ENCODE data around the gene NEO1. TPM values are rescaled to one million over a fixed set of nuclear protein-coding genes. Genes with fewer than 3 reads are reported as not detected.
"Not testable (repeated sequence)": the region's sequence is repeated elsewhere in the genome, so short reads cannot be mapped to it uniquely, and the experiment has no call there.

NEO1 gene
- polyA plus RNA-seq, 1 of the 3 experiments (the other 2 are of a cell fraction), result 13.1 TPM

DNA sequence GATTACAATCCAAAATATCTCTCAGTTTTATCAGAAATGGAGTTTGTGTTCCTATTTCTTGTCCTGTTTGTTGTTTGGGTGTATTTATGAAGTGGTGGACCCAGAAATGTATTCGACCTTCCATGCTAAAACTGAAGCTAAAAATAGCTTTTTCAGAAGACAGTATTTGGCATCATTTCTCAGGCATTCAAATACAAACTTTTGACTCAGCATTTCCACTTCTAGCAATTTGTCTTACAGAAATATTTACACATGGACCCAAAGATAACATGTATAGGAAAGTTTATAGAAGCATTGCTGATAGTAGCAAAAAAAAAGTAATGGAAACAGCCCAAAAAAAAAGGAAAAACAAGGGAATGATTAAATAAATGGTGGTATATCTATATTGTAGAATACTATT lies 160.2 kb downstream of the NEO1 start:
- no peak overlapping the region for H2AFZ ChIP-seq (ENCODE audit: low read depth)
- no peak overlapping the region for H3K9ac ChIP-seq
- no peak overlapping the region for H3K4me2 ChIP-seq
- ChIA-PET POLR2A (no interaction called here), CTCF (no interaction called here)
- H3F3A ChIP-seq (replicated peaks; ENCODE audit: insufficient read depth), result no peaks in the 10 kb centered on the region
- no peaks in the 10 kb centered on the region for H3K27me3 ChIP-seq (ENCODE audit: insufficient read depth)
- TF ChIP-seq GABPA (IDR thresholded peaks at IDR 0.05; ENCODE audit: low read depth), result no peak
- no peaks in the 10 kb centered on the region for H4K20me1 ChIP-seq (ENCODE audit: insufficient read depth)
- WGBS (ENCODE audit: low lambda C conversion rate), result 56% methylated on average over 1 of the region's 1 CpG
- H3K79me2 ChIP-seq (ENCODE audit: insufficient read depth), result no peaks in the 10 kb centered on the region
- no peak overlapping the region for H3K27ac ChIP-seq (ENCODE audit: low read depth in 2 of 2, low read length in 1 of 2)
- no peak for DNase-seq
- H3K36me3 ChIP-seq (replicated peaks in 1 of 2; ENCODE audit: control insufficient read depth in 1 of 2, insufficient read depth in 2 of 2, low read length in 1 of 2), result peaks cover 0 to 4% of the 10 kb centered on the region in 2 experiments
- H3K9me2 ChIP-seq, result no peaks in the 10 kb centered on the region
- H3K4me3 ChIP-seq (ENCODE audit: low read depth in 2 of 2, low read length in 1 of 2), result no peak overlapping the region
- H3K4me1 ChIP-seq (ENCODE audit: control insufficient read depth in 1 of 2, insufficient read depth in 2 of 2, low read depth in 1 of 2, low read length in 1 of 2), result no peaks in the 10 kb centered on the region
- no peaks in the 10 kb centered on the region for H3K9me3 ChIP-seq

DNA sequence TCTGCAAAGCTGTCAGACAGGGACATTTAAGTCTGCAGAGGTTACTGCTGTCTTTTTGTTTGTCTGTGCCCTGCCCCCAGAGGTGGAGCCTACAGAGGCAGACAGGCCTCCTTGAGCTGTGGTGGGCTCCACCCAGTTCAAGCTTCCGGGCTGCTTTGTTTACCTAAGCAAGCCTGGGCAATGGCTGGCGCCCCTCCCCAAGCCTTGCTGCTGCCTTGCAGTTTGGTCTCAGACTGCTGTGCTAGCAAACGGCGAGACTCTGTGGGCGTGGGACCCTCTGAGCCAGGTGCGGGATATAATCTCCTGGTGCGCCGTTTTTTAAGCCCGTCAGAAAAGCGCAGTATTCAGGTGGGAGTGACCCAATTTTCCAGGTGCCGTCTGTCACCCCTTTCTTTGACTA lies 169.2 kb downstream of the NEO1 start:
- H3K4me2 ChIP-seq; H3K36me3 ChIP-seq (replicated peaks in 1 of 2; ENCODE audit: control insufficient read depth in 1 of 2, insufficient read depth in 2 of 2, low read length in 1 of 2); POLR2A ChIA-PET; H3K4me1 ChIP-seq (ENCODE audit: control insufficient read depth in 1 of 2, insufficient read depth in 2 of 2, low read depth in 1 of 2, low read length in 1 of 2); H3F3A ChIP-seq (replicated peaks; ENCODE audit: insufficient read depth); H3K27me3 ChIP-seq (ENCODE audit: insufficient read depth); H3K9me2 ChIP-seq; H3K79me2 ChIP-seq (ENCODE audit: insufficient read depth); H3K9ac ChIP-seq; H4K20me1 ChIP-seq (ENCODE audit: insufficient read depth); DNase-seq; CTCF ChIA-PET; H3K4me3 ChIP-seq (ENCODE audit: low read depth in 2 of 2, low read length in 1 of 2); H3K9me3 ChIP-seq; H3K27ac ChIP-seq (ENCODE audit: low read depth in 2 of 2, low read length in 1 of 2); H2AFZ ChIP-seq (ENCODE audit: low read depth): not testable (repeated sequence)
- 92% methylated on average over 4 of the region's 11 CpGs for WGBS (ENCODE audit: low lambda C conversion rate)

DNA sequence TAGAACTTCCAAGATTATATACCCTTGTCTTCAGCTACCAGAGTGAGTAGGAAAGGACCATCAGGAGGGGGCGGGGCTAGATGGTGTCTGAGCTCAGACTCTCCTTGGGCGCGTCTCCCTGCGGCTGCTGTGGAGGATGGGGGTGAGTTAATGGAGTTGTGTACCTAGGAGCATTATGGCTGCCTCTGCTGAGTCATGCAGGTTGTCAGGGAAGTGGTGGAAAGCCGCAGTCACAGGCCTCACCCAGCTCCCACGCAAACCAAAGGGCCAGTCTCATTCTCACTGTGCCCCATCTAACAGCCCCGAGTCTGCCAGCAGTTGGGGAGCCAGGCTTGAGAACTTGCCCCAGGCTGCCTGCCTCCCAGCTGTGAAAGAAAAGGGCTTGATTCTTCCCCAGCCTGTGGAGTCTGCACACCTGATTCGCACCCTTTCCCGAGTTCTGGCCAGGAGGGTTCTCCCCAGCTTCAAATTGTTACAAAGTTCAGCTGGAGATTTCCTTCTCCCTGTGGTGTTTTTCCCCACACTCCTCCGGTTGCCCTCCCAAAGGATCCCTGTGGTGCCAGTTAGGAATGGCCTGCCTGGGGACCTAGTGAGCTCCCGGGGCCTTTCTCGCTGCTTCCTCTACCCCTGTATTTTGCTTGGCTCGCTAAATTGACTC lies 173.2 kb downstream of the NEO1 start:
- TF ChIP-seq YY1 (IDR thresholded peaks at IDR 0.05; ENCODE audit: low read depth), result no peak
- no peak for TF ChIP-seq FOXJ3 (CRISPR knock-in tag; IDR thresholded peaks at IDR 0.05)
- TF ChIP-seq, protein P1, sequence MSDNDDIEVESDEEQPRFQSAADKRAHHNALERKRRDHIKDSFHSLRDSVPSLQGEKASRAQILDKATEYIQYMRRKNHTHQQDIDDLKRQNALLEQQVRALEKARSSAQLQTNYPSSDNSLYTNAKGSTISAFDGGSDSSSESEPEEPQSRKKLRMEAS (IDR thresholded peaks at IDR 0.05; ENCODE audit: low read depth), result no peak
- TF ChIP-seq SIN3A (IDR thresholded peaks at IDR 0.05; ENCODE audit: borderline replicate concordance, low read depth, low read length), result no peak
- no peak for TF ChIP-seq TCF12 (IDR thresholded peaks at IDR 0.05)
- no peak for TF ChIP-seq GATA2 (CRISPR knock-in tag; IDR thresholded peaks at IDR 0.05)
- no peak for TF ChIP-seq MXI1 (IDR thresholded peaks at IDR 0.05; ENCODE audit: low read depth, low read length)
- no peak for TF ChIP-seq JUND (IDR thresholded peaks at IDR 0.05)
- no peak for TF ChIP-seq RFX5 (IDR thresholded peaks at IDR 0.05; ENCODE audit: low read length)
- TF ChIP-seq EZH2phosphoT487 (IDR thresholded peaks at IDR 0.05; ENCODE audit: borderline replicate concordance, low read depth), result no peak
- TF ChIP-seq GABPA (IDR thresholded peaks at IDR 0.05; ENCODE audit: low read depth), result no peak
- TF ChIP-seq, protein P2, sequence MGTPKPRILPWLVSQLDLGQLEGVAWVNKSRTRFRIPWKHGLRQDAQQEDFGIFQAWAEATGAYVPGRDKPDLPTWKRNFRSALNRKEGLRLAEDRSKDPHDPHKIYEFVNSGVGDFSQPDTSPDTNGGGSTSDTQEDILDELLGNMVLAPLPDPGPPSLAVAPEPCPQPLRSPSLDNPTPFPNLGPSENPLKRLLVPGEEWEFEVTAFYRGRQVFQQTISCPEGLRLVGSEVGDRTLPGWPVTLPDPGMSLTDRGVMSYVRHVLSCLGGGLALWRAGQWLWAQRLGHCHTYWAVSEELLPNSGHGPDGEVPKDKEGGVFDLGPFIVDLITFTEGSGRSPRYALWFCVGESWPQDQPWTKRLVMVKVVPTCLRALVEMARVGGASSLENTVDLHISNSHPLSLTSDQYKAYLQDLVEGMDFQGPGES (IDR thresholded peaks at IDR 0.05; ENCODE audit: low read depth, low read length), result no peak
- no peak for TF ChIP-seq ELF1 (IDR thresholded peaks at IDR 0.05)
- TF ChIP-seq SMC3 (IDR thresholded peaks at IDR 0.05; ENCODE audit: low read depth, low read length), result no peak
- TF ChIP-seq NFIC (IDR thresholded peaks at IDR 0.05; ENCODE audit: borderline replicate concordance), result no peak
- TF ChIP-seq, protein P3, sequence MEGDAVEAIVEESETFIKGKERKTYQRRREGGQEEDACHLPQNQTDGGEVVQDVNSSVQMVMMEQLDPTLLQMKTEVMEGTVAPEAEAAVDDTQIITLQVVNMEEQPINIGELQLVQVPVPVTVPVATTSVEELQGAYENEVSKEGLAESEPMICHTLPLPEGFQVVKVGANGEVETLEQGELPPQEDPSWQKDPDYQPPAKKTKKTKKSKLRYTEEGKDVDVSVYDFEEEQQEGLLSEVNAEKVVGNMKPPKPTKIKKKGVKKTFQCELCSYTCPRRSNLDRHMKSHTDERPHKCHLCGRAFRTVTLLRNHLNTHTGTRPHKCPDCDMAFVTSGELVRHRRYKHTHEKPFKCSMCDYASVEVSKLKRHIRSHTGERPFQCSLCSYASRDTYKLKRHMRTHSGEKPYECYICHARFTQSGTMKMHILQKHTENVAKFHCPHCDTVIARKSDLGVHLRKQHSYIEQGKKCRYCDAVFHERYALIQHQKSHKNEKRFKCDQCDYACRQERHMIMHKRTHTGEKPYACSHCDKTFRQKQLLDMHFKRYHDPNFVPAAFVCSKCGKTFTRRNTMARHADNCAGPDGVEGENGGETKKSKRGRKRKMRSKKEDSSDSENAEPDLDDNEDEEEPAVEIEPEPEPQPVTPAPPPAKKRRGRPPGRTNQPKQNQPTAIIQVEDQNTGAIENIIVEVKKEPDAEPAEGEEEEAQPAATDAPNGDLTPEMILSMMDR (IDR thresholded peaks at IDR 0.05), result no peak
- TF ChIP-seq POLR2AphosphoS5 (IDR thresholded peaks at IDR 0.05; ENCODE audit: low read depth, low read length), result no peak
- no peak for TF ChIP-seq RCOR1 (IDR thresholded peaks at IDR 0.05; ENCODE audit: low read length)
- H3K27ac ChIP-seq (ENCODE audit: low read depth in 2 of 2, low read length in 1 of 2), result no peak overlapping the region
- H3K9me2 ChIP-seq, result no peaks in the 10 kb centered on the region
- no peak overlapping the region for H3K4me3 ChIP-seq (ENCODE audit: low read depth in 2 of 2, low read length in 1 of 2)
- H3K9me3 ChIP-seq, result 0 out of 2 replicates have a peak, but pooled peaks cover 8% of the 10 kb centered on the region
- 93% methylated on average over 12 of the region's 13 CpGs for WGBS (ENCODE audit: low lambda C conversion rate)
- no peak for DNase-seq
- ChIA-PET CTCF (interaction anchor here (1.2 to 1.5 kb wide), 4 partner anchors 14 to 144 kb away, joined by 3 to 7 read pairs (median 4); no protein-coding TSS in a partner anchor), POLR2A (no interaction called here)
- H3F3A ChIP-seq (replicated peaks; ENCODE audit: insufficient read depth), result no peaks in the 10 kb centered on the region
- H3K9ac ChIP-seq, result no peak overlapping the region
- no peaks in the 10 kb centered on the region for H3K27me3 ChIP-seq (ENCODE audit: insufficient read depth)
- no peak overlapping the region for H3K4me2 ChIP-seq
- no peaks in the 10 kb centered on the region for H4K20me1 ChIP-seq (ENCODE audit: insufficient read depth)
- no peak overlapping the region for H2AFZ ChIP-seq (ENCODE audit: low read depth)
- H3K79me2 ChIP-seq (ENCODE audit: insufficient read depth), result no peaks in the 10 kb centered on the region
- no peaks in the 10 kb centered on the region for H3K4me1 ChIP-seq (ENCODE audit: control insufficient read depth in 1 of 2, insufficient read depth in 2 of 2, low read depth in 1 of 2, low read length in 1 of 2)
- H3K36me3 ChIP-seq (replicated peaks in 1 of 2; ENCODE audit: control insufficient read depth in 1 of 2, insufficient read depth in 2 of 2, low read length in 1 of 2), result no peaks in the 10 kb centered on the region
